Measurements from ENCODE around the gene CCDC85A.

Gene CCDC85A

GRCh38 chr2:56380861-56381260 is 197.1 kb downstream of the CCDC85A start:
- no peak for TF ChIP-seq CTCF (IDR thresholded peaks at IDR 0.05; ENCODE audit: low read depth, low read length, missing control alignments)

GRCh38 chr2:56382466-56382865 is 198.7 kb downstream of the CCDC85A start:
- no peak for TF ChIP-seq CTCF (IDR thresholded peaks at IDR 0.05; ENCODE audit: low read depth, low read length, missing control alignments)
- DNase-seq (ENCODE audit: low read depth) = no peak
- H3K4me3 ChIP-seq (ENCODE audit: low read depth, low read length) = no peak overlapping the region

More at GRCh38 chr2:56380861-56381260, 197.1 kb downstream of the CCDC85A start:
- DNase-seq (ENCODE audit: low read depth) = no peak
- H3K4me3 ChIP-seq (ENCODE audit: low read depth, low read length) = no peak overlapping the region

GRCh38 chr2:56386657-56387056 is 202.9 kb downstream of the CCDC85A start:
- no peak for DNase-seq (ENCODE audit: low read depth)
- TF ChIP-seq CTCF (IDR thresholded peaks at IDR 0.05; ENCODE audit: low read depth, low read length, missing control alignments) = no peak
- H3K4me3 ChIP-seq (ENCODE audit: low read depth, low read length) = no peak overlapping the region

GRCh38 chr2:56390644-56391043 is 206.9 kb downstream of the CCDC85A start:
- DNase-seq (ENCODE audit: low read depth) = no peak
- no peak for TF ChIP-seq CTCF (IDR thresholded peaks at IDR 0.05; ENCODE audit: low read depth, low read length, missing control alignments)
- no peak overlapping the region for H3K4me3 ChIP-seq (ENCODE audit: low read depth, low read length)

GRCh38 chr2:56410140-56410539 is 226.3 kb downstream of the CCDC85A start:
- TF ChIP-seq CTCF (IDR thresholded peaks at IDR 0.05; ENCODE audit: low read depth, low read length, missing control alignments) = no peak
- DNase-seq (ENCODE audit: low read depth) = no peak
- H3K4me3 ChIP-seq (ENCODE audit: low read depth, low read length) = no peak overlapping the region

GRCh38 chr2:56416500-56417176 is 232.8 kb downstream of the CCDC85A start:
- TF ChIP-seq CTCF (IDR thresholded peaks at IDR 0.05; ENCODE audit: low read depth, low read length, missing control alignments) = no peak
- H3K4me3 ChIP-seq (ENCODE audit: low read depth, low read length) = no peak overlapping the region
- no peak for DNase-seq (ENCODE audit: low read depth)
